HCT116 (cell line): ENCODE measurements around the gene SLX9.

Experiments
- ZNF274 ChIP-seq: fragments of 200-500 bp; sonication (Bioruptor generic); IDR thresholded peaks from 2 replicates; pipeline ENCODE4 v1.6.1; 2014; ENCODE audit warnings: mild to moderate bottlenecking, low read depth, low read length, inconsistent platforms
- TF ChIP-seq, protein P1 (sequence below), 3 experiments: fragments of 200-600 bp in 1 of 3; sonication (generic) in 1 of 3; IDR thresholded peaks in 2 of 3; conservative IDR thresholded peaks in 1 of 3; 2 replicates each; pipeline ENCODE4 v1.5.1; 2012 to 2017; ENCODE audit warnings: low read depth in 2 of 3, low read length in 2 of 3, antibody characterized with exemption in 1 of 3, borderline replicate concordance in 1 of 3, control low read depth in 1 of 3, mild to moderate bottlenecking in 1 of 3, mixed read lengths in 1 of 3, mixed run types in 1 of 3, moderate library complexity in 1 of 3; ENCODE audit not compliant: insufficient read depth in 1 of 3

DNA sequence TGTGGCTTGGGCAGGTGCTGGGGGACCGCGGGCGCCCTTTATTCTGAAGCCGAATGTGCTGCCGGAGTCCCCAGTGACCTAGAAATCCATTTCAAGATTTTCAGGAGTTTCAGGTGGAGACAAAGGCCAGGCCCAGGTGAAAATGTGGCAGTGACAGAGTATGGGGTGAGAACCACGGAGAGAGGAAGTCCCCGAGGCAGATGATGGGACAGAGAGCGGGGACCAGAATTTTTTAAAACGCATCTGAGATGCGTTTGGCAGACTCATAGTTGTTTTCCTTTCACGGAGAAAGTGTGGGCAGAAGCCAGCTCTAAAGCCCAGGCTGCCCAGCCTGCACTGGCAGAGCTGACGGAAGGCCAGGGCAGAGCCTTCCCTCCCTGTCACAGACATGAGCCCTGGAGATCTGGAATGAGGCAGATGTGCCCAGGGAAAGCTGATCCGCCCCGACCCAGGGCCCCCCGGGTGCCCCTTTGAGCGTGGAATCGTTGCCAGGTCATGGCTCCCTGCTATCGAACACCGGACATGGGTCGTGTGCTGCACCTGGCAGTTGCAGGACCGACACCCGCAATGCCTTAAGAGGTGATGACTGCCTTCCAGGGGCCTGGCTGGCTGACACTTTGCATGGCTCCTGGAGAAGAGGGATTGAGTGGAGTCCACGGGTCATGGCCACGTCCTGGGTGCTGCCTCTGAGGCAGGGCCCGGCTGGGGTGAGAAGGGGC is 6.5 kb upstream of the SLX9 start:
- TF ChIP-seq ZNF274, result no peak
- TF ChIP-seq, protein P1, sequence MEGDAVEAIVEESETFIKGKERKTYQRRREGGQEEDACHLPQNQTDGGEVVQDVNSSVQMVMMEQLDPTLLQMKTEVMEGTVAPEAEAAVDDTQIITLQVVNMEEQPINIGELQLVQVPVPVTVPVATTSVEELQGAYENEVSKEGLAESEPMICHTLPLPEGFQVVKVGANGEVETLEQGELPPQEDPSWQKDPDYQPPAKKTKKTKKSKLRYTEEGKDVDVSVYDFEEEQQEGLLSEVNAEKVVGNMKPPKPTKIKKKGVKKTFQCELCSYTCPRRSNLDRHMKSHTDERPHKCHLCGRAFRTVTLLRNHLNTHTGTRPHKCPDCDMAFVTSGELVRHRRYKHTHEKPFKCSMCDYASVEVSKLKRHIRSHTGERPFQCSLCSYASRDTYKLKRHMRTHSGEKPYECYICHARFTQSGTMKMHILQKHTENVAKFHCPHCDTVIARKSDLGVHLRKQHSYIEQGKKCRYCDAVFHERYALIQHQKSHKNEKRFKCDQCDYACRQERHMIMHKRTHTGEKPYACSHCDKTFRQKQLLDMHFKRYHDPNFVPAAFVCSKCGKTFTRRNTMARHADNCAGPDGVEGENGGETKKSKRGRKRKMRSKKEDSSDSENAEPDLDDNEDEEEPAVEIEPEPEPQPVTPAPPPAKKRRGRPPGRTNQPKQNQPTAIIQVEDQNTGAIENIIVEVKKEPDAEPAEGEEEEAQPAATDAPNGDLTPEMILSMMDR (IDR thresholded peaks at IDR 0.05 in 2 of 3, conservative IDR thresholded peaks at IDR 0.05 in 1 of 3; ENCODE audit: borderline replicate concordance in 1 of 3, insufficient read depth in 1 of 3, low read depth in 2 of 3, low read length in 2 of 3), result no peak
